ENCODE results near the gene SH3GL1.

- TF ChIP-seq CTCF (IDR thresholded peaks at IDR 0.05 in 8 of 11, conservative IDR thresholded peaks at IDR 0.05 in 3 of 11) = no peak
- no peak for TF ChIP-seq POLR2A (IDR thresholded peaks at IDR 0.05)
These were observed 2.8 kb upstream of the SH3GL1 start for GRCh38 chr19:4403005-4403761.

All from spleen (tissue), 7 donors.